ENCODE data around the gene RASSF3.
A peak's percentile ranks its signal among the peaks of the same experiment; 100 is the strongest.

Gene RASSF3

DNA sequence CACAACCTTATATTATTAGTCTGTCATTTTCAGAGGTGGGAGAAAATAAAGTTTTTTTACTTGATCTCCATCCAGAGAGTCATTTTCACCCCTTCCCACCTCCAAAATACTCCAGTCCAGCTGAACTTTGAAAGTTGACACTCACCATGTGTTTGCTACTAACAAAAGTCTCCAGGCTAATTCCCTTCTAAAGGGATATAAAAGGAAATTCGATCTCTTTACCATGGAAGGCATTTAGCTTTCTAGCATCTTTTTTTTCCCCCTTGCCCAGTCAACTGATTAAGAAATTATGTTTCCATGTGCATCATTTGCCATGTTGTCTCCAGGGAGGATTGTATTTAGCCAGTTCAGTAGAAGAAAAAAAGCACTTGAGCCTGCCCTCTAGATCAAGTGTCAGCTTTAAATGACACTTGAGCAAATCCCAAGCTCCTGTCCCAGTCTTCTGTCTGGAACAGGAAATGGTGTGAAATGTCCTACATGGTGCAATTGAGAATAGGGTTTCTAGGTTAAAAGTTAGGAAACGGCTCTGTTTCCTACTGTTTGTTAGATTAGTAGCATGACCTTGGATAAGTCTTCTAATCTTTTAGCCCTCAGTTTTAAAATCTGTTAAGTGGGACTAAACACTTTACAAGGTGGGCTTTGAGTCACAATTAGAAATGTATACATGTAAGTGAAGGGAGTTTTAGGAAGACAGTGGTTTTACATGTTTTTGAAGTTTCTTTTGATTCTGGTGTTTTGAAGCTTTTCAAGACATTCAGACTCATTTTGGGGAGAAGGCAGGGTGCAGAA is 81.7 kb downstream of the RASSF3 start:
- no peak for DNase-seq (ENCODE audit: low read depth)

DNA sequence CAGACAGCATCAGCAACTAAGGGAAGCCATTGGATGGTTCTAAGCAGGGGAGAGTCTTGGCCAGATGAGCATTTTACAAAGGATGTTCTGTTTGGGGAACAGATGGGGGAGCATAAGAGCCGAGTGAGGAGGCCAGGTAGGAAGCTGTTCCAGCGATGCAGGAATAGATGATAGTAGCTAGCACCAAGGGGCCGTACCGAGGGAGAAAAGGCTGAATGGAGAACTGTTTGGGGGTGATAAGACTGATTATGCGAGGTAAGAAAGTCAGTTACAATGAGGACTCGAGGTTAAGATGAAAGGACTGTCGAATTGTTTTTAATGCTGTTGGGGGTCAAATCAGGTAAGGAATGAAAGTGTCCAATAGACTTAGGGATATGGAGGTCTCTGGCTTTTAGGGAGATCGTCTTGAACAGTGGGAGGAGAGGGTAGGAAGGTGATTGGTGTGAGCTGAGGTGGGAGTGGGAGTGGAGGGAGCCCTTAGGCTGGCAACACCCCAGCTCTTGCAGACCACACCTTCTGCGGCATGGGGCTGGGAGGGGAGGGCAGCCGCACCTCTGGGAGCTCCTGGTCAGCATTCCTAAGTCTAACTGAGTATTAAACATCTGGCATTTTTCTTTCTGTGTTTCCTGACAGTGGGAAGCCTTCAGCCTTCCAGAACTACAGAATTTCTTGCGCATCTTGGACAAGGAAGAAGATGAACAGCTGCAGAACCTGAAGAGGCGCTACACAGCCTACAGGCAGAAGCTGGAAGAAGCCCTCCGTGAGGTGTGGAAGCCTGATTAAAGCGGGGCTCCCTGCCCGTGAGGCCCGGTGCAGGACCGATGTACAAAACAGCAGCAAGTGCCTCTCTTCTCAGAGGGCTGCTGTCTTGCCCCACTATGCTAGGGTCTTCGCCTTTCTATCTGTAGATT is 84.1 kb downstream of the RASSF3 start:
- DNase-seq (ENCODE audit: low read depth) = no peak

DNA sequence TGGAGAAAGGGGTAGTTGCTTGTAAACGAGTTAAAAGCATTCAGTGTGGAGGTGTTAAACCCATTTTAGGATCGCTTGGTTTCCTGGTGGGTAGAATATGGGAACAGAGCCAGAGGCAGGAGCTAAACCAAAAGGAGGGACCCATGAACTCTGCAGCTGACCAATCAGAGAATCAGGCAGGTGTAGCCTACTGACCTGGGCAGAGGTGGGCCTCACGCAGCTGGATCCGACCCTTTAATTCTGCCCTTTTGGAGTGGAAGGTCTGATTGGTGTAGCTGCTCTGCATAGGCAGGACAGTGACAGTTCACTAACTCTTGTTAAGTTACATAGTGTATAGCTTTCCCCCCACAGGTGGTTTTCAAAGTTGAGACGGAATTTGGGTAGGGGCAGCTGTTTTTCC is 85.3 kb downstream of the RASSF3 start:
- DNase-seq (ENCODE audit: low read depth) = no peak

DNA sequence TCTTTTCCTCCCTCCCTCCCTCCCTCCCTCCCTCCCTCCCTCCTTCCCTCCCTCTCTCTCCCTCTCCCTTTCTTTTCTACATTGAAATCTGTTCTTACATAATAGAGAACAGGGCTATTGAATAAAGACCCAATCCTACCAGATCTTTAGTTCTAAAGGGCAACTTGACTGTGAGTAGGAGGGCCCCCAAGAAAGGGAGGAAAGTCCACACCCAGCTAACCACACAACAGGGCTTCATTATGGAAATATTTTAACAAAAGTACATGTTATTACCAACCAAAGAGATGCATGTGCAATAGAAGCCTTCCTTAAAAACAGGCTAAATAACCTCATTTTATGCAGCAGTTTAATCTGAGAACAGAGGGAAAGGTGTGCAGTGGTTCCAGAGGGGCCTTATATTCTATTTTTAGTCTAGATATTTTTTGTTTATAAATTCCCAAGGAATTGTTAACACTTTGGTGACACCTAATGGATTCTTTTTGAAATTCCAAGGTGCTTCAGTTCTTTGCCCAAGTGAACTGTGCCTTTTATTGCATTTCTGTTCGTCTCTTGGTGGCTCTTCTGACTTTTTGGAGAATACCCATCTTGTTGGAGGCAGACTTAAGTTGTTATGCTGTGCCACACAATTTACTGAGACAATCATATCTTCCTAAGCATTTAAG is 85.9 kb downstream of the RASSF3 start:
- no peak for DNase-seq (ENCODE audit: low read depth)

DNA sequence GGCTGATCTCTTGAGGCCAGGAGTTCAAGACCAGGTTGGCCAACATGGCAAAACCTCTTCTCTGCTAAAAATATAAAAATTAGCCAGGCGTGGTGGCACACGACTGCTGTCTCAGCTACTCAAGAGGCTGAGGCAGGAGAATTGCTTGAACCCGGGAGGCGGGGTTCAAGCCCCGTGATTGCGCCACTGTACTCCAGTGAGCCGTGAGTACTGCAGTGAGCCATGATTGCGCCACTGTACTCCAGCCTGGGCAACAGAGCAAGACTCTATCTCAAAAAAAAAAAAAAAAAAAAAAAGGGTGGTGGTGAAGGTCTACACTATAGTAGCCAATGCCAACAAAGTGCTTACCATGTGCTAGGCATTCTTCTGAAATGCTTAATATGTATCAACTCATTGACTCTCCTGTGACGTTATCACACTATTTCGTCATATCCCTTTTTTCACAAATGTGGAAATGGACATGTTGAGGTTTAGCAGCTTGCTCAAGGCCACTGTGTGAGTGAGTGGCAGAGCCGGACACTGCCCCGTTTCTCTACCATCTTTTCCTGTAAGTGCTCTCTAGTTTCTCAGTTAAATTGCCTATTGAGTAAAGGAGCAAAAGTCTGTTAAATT is 89.3 kb downstream of the RASSF3 start:
- no peak for DNase-seq (ENCODE audit: low read depth)

DNA sequence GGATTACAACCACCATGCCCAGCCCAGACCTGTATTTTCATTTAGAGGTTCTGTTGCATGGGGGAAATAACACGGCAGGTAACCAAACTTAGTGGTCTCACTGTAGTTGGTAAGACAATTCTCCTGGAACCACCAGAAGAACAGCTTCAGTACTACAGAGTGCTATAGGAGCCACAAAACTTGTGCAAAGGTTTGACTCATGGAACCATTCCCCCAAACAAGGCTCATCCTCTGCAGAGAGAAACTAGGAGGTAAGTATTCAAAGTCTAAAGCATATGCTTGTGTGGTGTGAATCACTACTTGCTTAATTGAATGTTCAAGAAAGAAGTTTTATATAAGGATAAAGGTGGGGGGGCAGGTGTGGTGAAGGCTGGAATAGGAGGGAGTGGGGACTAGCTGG is 90.2 kb downstream of the RASSF3 start:
- DNase-seq (ENCODE audit: low read depth) = no peak

DNA sequence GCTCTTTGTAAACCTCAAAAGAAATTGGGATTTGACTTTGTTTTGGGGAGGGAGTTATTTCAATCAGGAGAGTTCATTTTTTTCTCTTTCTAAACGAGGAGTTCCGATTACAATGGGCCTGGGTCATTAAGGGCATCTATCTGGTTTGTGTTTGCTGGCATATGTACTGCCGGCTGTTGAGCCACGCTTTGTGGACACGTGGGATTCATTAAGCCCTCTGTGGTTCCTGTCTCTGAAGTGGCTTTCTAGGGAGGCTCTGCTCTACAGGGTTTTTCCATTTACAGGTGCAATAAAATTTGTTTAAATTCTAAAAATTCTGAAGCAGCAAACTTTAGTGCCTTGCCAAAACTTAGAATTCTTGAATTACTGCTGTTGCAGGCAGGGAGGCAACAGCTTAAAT is 91.0 kb downstream of the RASSF3 start:
- DNase-seq (ENCODE audit: low read depth) = no peak

DNA sequence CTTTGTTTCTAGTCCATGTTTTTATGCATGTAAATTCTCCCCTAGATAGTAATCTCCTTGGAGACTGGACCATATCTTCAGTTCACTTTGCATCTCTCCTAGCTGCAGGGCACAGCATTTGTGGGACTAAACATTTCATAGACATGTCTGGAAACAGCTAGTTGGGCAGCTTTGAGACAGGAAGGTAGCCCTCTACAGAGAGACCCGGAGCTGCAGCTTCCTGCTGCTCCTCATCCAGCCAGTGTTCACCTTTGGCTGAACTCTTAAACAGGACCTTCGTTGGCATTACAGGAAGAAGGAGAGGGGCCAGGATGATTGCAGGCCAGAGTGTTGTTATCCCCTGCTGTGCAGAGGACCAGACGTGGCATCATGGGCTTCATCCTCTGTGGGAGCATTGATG is 96.0 kb downstream of the RASSF3 start:
- DNase-seq (ENCODE audit: low read depth) = no peak

DNA sequence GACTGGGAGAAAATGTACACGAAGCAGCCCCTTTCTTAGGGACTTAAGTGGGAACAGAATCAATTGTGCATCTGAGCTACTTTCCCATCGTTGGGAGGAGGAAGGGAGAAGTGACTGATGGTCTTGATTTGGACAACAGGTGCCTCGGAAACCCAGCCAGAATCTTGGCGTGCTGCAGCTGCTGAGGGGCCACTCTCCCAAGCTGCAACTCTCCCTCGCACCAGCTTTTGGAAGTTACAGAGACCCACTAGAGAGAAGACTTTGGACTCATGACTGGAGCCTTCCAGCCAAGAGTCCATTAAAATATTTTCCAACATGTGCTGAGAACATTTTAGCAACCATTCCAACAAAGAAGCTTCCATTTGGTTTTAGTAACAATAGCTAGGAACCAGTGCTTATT is 96.6 kb downstream of the RASSF3 start:
- DNase-seq (ENCODE audit: low read depth) = no peak

DNA sequence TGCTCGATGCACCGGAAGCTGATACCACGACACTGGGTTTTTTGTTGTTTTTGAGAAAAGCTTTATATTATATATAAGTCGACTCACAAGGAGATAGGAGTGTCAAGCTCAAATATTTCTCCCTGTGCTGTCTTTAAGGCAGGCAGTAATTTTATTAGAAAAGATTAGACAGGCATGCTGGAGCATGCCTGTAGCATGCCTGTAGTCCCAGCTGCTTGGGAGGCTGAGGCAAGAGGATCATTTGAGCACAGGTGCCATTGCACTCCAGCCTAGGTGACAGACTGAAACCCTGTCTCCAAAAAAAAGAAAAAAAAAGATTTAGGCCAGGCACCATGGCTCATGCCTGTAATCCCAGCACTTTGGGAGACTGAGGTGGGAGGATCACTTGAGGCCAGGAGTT is 97.1 kb downstream of the RASSF3 start:
- DNase-seq (ENCODE audit: low read depth) = no peak

DNA sequence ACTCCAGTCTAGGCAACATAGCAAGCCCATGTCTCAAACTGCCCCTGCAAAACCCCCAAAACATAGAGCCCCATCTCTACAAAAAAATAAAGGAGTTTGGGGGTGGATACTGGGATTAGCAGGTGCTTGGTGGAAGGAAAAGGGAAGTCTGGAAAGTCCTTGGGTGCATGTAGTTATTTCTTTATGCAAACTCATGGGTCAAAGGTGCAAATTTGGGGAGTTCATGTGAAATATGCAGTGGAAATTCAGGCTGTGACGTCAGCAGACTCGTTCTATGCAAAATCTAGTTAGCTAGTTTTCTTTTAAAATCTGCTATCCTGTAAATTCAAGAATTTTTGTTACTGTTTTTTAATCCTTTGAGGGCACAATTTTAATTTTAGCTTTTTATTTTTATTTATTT is 97.6 kb downstream of the RASSF3 start:
- no peak for DNase-seq (ENCODE audit: low read depth)

DNA sequence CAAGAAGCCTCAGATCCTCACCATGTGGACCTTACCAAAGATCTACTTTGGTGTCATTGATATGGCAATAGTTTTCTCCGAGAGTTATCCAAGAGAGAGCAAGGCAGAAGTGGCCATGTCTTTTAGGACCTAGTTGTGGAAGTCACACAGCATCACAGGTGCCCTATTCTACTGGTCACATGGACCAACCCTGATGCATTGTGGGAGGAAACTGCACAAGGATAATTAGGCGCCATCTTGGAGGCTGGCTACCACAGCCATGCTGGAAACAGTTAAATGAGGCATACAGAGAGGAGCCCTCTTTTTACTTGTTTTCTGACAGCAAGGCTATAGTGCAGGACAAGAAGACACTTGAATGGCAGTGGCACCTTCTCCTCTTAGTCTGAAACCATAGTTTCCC is 99.1 kb downstream of the RASSF3 start:
- no peak for DNase-seq (ENCODE audit: low read depth)

DNA sequence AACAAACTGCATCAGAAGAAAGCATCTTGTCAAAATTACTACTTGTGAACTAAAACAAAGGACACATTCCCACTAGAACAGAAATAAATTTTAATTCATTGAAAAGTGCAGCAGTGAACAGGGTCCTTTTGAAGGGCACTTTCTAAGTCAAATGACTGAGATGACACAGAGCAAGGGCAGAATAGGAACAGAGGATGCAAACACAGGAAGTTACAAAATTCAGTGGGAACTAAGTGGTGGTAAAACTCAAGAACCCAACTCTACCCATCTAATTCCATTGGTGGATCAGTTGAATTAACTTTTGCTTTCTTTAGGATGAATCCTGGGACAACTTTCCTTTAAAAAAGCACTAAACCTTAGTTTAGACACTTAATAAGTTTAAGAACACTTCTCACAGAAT is 103.1 kb downstream of the RASSF3 start:
- no peak for DNase-seq (ENCODE audit: low read depth)

DNA sequence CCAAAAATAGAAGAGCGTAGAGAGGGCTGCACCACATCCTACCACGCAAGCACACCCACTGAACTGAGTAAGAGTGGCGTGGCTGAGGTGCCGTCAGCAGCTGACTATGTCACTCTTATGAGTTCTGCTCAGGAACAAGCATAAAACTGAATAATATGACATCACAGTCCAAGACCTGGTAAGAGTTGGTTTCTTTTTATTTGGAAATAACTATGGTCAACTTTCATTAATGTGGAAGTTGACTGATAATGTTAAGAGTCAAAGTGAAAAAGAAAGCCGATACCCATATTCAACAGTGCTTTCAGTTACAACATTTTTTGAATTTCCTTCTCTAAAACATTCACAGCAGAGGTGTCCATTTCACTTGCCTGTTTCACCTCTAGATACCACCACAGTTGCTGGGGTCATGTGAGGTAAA is 104.3 kb downstream of the RASSF3 start:
- peak; percentile 11 for DNase-seq (ENCODE audit: low read depth)

DNA sequence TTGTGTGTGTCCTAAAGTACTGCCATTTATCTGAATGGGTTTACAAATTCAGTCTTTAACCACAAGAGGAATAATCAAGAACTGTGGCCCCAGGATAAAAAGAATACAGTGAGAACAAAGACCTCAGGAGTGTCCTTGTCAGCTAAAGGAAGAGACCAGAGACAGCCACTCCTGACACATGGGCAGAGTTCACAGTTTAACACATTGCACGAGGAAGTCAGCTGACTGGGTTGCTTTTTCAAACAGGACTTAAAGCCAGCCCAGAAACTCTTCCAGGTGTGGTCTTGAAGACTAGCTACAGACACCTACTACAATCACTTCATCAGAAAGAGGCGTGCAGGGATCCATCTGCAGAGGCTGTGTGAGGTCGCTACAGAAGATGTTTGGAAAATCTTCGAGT is 106.1 kb downstream of the RASSF3 start:
- DNase-seq (ENCODE audit: low read depth) = no peak

DNA sequence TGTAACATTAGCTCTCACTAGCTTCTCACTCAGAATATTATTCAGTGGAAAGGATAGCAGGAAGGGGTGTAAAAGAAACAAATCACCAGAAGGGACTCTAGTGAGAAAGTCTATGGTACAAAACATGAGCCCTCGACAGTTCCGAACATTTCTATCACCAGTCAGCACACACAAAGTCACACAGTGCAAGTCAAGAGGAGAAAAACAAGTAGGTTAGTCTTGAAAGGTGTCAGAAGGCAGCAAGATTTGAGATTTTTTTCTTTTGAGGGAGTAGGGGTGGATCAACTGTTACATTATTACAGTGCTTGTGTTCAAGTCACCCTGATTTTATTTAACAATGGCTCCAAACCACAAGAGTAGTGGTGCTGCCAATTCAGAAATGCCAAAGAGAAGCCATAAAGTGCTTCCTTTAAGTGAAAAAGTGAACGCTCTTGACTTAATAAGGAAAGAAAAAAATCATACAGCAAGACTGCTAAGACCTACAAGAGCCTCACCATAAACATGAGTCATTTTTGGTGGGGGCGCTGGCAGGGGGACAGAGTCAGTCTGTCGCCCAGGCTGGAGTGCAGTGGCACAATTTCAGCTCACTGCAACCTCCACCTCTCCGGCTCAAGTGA is 106.7 kb downstream of the RASSF3 start:
- DNase-seq (ENCODE audit: low read depth) = no peak

DNA sequence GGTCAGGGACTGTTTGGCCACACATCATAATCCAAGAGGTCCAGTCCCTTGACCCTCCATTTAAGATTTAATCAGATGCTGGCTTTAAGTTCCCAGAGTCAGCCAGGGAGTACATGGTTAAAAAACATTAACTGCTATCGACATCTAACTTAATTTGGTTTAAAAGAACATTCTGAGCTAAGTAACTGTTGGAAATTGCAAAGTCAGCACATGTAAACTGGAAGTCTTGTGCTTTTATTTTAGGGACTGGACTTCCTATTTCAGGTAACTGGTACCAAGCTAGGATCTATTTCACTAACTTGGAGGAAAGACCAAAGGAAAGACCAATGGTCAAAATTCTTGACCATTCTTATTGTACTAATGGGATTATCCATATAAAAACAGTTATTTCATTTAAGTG is 108.4 kb downstream of the RASSF3 start:
- DNase-seq (ENCODE audit: low read depth) = no peak

DNA sequence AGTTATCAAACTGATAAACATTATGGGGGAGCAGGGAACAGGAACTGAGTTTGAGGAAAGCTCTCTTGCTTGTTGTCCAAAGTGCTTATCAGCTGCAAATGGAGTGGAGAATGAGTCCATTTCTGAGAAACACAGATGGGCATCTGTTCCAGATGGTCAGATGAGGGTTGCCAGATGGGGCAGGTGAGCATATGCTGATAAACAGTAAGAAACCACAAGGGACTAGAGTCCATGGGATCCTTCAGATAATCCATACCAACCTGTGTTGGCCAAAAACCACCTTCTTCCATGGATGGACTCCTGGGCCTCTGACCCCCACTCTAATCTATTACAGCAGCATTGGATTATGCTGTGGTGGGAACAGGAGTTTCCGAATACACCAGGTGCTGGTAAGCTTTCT is 110.6 kb downstream of the RASSF3 start:
- DNase-seq (ENCODE audit: low read depth) = no peak

DNA sequence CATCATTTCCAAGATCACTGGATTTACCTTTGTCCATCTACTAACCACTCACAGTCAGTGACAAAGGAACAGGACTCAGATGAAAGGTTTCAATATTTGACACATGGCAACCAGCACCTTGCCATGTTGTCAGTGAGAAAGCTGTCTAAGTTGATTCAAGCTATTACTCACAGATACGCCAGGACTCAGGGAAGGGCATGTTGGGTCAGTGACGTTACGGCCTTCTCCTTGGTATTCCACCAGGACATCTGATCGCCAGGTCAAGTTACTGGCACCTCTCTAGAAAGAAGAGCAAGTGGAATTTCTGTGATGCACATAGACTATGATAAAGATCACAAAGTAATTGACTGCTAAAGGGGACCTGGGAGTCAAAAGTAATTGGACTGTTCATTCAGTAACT is 112.5 kb downstream of the RASSF3 start:
- no peak for DNase-seq (ENCODE audit: low read depth)

DNA sequence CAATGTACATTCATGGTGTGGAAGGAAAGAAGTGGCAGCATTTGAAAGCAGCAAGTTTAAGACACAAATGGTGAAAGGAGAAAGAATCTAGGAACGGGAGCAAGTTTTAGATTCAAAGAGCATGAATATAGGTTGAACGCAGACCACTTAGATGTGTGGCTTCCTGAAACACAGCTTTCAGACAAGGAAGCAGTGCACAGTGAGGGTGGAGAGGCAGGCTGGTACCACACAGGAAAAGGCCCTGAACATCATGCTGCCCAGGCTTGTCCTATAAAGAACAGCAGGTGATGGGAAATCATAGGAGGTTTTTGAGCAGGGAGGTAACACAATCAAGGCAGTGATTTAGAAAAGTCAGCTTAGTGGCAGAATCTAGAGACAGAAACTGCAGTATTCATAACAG is 113.3 kb downstream of the RASSF3 start:
- no peak for DNase-seq (ENCODE audit: low read depth)

DNA sequence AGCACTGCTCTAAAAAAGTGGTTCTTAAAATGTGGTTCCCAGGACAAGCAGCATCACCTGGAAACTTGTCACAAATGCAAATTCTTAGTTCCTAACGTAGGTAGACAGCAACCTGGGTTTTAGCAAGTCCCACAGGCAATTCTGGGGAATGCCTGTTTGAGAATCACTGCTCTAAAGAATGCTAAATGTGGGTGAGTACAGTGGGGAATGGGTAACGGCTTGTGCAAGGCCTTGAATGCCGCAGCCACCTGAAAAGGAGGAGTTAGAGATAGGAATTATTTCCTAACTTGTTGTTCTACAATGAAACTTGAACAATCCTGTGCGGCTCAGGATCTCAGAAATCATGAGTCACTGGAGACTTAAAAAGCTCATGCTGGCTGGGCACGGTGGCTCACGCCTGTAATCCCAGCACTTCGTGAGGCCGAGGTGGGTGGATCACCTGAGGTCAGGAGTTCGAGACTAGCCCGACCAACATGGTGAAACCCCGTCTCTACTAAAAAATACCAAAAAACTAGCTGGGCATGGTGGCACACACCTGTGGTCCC is 114.0 kb downstream of the RASSF3 start:
- no peak for DNase-seq (ENCODE audit: low read depth)

Measured in stimulated activated CD8-positive, alpha-beta memory T cell treated with anti-CD3 and anti-CD28 coated beads, Interleukin-4, amount 100 ng/mL, for 24 hours (primary cell).